HG03442 (cell line): ENCODE measurements around the gene DUS1L.

Experiments used
- ATAC-seq: cut with Tn5 transposase; IDR thresholded peaks from one replicate; pipeline ENCODE4 v1.9.1; 2021; ENCODE audit warnings: mild to moderate bottlenecking, moderate library complexity; ENCODE audit not compliant: unreplicated experiment

The DUS1L gene

DNA sequence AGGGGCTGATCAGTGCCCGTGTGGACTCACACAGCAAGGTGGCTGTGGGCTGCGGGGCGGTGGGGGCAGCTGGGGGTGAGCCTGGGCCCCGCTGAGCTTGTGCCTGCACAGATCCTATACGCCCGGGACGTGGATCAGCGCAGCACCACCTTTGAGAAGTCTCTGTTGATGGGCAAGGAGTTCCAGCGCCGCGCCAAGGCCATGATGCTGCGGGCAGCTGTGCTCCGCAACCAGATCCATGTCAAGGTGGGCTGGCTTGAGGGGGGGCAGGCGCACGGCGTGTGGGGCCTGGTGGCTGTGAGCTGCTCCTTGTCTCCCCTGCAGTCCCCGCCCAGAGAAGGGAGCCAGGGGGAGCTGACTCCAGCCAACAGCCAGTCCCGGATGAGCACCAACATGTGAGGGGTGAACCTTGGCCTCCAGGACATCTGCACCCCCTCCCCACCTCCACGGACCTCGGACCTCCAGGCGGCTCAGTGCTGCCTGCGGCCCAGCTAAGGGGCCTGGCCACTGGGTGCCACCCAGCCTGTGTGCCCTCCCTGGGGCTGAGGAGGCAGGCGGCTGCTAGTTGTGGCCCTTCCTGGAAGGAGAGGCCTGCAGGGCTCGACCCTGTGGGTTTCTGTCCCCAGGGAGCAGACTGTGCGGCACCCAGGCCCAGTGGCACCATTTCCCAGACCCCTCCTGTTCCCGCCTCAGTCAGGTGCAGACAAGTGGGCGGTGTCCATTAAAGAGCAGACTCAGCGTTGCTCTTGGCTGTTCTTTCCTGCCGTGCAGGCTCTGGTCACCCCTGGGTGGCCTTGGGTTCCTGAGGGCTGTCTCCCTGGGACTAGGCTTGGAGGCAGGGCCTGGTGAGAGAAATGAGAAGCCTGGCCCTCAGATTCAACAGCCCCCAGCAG, 8.6 kb downstream of the DUS1L start:
- ATAC-seq = no peak

- ATAC-seq = no peak
Observed at GRCh38 chr17:82055965-82056728, 9.5 kb downstream of the DUS1L start.

- ATAC-seq = no peak
Observed at GRCh38 chr17:82055023-82055964, 10.3 kb downstream of the DUS1L start.

- no peak for ATAC-seq
Observed at GRCh38 chr17:82054351-82055022, 11.1 kb downstream of the DUS1L start.

- no peak for ATAC-seq
Observed at GRCh38 chr17:82053556-82054263, 11.9 kb downstream of the DUS1L start.

- ATAC-seq = no peak
Observed at GRCh38 chr17:82053130-82053529, 12.5 kb downstream of the DUS1L start.

DNA sequence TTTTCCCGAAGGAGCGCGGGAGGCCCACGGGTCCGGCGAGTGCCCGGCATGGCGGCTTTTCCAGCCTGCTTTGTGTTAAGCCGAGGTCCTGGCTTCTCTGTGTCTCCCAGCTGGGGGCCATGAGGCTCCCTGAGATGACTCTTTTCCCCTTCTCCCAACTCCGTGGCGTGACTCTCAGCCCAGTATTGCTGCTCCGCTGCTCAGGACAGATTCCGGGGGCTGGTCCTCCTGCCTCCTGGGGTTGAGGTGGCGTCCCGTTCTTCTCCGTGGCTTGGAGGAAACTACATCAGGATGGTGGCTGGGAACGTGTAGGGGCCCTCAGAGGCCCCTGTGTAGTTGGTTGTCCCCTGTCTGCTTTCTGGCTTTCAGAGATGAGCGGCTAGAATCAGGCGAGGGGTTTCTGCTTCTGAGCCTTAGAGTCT, 13.0 kb downstream of the DUS1L start:
- no peak for ATAC-seq

DNA sequence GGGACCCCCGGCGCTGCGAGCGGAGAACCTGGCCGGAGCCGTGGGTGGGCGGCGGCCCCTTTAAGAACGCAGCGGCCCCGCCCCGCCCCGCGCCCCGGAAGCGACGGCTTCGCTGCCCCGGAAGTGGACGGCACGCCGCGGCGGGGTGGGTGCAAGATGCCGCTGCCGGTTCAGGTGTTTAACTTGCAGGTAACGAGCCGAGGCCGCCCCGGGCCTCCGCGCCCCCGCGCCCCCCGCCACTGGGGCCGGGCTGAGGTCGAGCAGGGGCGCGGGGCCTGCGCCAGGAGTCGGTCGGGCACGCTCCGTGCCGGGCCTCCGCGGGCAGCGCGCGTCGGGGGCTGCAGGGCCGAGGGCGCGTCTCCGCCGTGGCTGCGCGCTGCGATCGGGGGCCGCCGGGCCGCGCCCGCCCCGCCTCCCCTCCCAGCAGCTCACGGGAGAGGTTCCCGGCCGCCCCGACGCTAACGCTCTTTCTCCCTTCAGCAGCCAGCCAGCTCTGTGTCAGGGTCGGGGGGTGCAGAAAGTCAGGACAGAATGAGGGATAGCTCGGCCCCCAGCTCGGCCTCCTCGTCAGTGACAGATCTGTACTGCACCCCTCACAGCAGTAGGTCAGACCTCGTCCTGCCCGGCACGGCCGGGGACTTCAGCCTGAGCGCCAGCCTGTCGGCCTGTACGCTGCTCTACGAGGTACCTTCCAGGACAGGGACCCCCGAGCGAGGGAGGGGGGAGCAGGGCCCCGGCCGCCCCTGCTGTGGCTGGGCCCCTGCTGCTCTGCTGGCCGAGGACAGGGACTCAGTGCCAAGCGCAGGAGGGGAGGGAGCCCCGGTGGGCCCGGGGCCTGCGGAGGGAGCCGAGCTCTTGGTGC, 13.6 kb downstream of the DUS1L start, which contains the start of the genes GPS1 and RFNG:
TSS of gene GPS1 (plus strand) at position 123 of the 862 bp plus-strand sequence. CDS start at position 157, 34 bp downstream.
TSS of gene RFNG (minus strand) at position 36 of the 862 bp plus-strand sequence. CDS start 45 bp downstream, outside the sequence.
- no peak for ATAC-seq

DNA sequence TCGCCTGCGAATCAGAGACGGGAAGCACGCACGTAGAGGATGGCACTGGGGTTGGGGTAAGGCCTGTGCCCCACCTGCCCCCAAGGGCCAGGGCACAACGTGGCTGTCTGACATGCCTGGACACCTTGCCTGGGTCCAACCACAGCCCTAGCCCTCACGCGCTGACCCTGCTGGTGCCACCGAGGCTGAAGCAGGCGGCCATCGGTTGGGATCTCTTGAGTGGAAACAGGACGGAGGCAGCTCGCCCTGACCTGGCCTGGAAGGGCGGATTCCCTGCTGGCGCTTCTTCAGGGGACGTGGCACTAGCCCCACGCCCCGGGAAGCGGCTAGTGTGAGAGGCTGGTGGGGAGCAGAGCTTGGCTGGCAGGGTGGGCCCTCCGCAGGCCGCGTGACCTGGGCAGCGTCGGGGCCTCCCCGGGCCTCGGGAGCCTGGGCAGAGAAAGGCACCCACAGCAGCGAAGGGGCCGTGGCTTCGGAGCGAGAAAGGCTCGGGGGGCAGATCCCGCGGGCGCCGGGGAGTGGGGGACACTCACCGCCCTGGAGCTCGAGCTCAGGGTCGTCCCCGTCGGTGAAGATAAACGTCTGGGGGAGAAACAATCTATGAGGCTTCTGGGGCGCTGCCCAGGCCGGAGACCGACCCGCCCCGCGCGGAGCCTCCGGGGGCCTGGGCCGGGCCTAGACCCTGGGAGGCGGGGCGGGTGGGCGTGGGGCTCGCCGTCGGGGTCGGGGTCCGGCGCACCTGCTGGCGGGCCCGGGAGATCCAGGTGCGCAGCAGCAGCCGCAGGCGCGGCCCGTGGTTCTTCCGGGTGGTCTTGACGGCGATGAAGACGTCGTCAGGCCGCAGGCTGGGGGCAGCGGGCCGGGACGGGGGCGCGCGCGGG, 14.6 kb downstream of the DUS1L start:
- no peak for ATAC-seq

- ATAC-seq = no peak
Observed at GRCh38 chr17:82050152-82050760, 15.3 kb downstream of the DUS1L start.

DNA sequence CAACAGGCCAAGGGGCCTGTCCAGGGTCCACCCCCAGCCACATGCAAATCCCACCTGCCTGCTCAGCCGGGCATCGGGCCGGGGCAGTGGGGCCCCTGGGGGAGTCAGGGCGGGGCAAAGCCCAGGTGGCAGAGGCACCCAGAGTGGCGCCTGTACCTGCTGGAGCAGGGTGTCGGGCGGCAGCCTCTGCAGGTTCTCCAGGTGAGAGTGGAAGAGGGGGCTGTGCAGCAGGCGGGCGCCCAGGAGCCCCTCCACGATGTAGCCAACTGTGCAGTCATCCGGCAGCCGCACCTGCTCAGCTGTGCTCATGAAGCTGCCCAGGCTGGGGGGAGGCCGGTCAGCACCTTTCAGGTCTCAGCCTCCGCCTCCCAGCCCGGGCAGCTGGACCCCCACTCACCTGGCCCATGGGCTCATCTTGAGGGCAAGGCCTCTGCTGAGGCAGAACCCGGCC, 16.1 kb downstream of the DUS1L start:
- ATAC-seq = no peak

DNA sequence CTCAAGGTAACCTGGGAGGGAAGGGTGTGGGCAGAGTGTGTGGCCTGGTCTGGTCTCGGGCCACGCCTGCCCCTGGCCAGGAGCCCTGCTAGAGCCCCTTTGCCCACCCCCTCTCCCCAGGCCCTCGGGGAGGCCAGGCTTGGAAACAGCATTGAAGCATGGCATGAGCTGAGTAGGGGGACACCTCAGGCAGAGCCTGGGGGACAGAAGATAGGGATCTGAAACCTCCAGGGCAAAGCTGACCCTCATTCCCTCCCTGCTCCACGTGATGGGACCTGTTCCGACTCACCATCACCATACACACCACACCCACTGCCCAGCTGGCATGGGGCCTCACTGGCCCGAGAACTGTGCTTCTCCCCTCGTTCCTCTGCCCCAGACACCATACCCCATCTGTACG, 16.5 kb downstream of the DUS1L start:
- ATAC-seq = no peak

DNA sequence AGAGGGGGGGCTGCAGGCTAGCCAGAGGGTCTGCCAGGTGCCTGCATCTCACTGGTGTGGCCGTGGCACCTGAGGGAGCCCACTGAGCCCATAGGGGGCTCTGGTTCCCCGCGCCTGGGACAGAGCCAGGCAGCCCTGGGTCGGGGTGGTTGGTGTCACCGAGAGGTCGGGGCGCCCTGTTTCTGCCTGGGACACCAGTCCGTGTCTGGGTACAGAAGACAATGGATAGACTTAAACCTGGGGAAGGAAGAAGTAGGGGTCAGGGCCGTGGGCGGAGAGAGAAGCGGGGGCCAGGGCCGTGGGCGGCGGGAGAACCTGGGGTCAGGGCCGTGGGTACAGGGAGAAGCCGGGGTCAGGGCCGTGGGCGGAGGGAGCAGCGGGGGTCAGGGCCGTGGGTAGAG, 17.0 kb downstream of the DUS1L start:
- ATAC-seq = no peak

- no peak for ATAC-seq
Observed at GRCh38 chr17:82047914-82048570, 17.6 kb downstream of the DUS1L start.

GRCh38 chr17:82047379-82047778, 18.2 kb downstream of the DUS1L start:
- no peak for ATAC-seq

DNA sequence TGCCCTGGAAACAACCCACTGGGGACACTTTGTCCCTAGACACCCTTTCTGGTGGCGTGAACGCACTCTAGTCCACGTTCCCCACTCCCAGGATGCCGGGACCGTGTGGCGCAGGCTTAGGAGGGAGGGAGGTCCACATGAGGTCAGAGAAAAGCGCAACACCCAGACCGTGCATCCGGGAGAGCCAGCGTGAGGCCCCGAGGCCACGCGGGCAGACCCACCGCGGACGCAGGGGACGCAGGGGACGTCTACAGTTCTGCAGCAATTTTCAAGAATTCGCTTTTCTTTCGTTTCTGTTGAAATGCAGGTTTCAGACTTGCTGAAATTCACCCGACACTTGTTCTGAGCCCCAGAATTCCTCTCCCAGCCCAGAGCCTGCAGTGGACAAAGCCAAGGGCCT, 18.7 kb downstream of the DUS1L start:
- ATAC-seq = no peak
